ENCODE results near the gene SELENOK.
A peak's percentile ranks its signal among the peaks of the same experiment; 100 is the strongest.
"Not testable (repeated sequence)": the region's sequence is repeated elsewhere in the genome, so short reads cannot be mapped to it uniquely, and the experiment has no call there.

The SELENOK gene

GRCh38 chr3:53938645-53939044 lies 47.0 kb upstream of the SELENOK start:
- peak; percentile 80 for TF ChIP-seq CTCF (IDR thresholded peaks at IDR 0.05; ENCODE audit: insufficient read depth, low read length, poor library complexity, severe bottlenecking)
- peak; percentile 3 for DNase-seq (ENCODE audit: extremely low read depth, insufficient read length)
- no peaks in the 10 kb centered on the region for H3K36me3 ChIP-seq (ENCODE audit: control insufficient read depth, insufficient read depth, low read length)
- no peak overlapping the region for H3K4me3 ChIP-seq (replicated peaks; ENCODE audit: low read depth, low read length)
- H3K27me3 ChIP-seq (replicated peaks; ENCODE audit: control insufficient read depth, insufficient read depth, low read length) = no peaks in the 10 kb centered on the region; the same call in 1 of the 2 replicates

GRCh38 chr3:53936347-53936746 lies 44.7 kb upstream of the SELENOK start:
- Histone ChIP-seq H3K27me3 (replicated peaks; ENCODE audit: control insufficient read depth, insufficient read depth, low read length) (no peaks in the 10 kb centered on the region), H3K4me3 (replicated peaks; ENCODE audit: low read depth, low read length) (no peak overlapping the region), H3K36me3 (ENCODE audit: control insufficient read depth, insufficient read depth, low read length) (no peaks in the 10 kb centered on the region)
- no peak for TF ChIP-seq CTCF (IDR thresholded peaks at IDR 0.05; ENCODE audit: insufficient read depth, low read length, poor library complexity, severe bottlenecking)
- DNase-seq (ENCODE audit: extremely low read depth, insufficient read length) = no peak

- TF ChIP-seq CTCF (IDR thresholded peaks at IDR 0.05; ENCODE audit: insufficient read depth, low read length, poor library complexity, severe bottlenecking) = no peak
- Histone ChIP-seq H3K27me3 (replicated peaks; ENCODE audit: control insufficient read depth, insufficient read depth, low read length) (no peaks in the 10 kb centered on the region), H3K36me3 (ENCODE audit: control insufficient read depth, insufficient read depth, low read length) (no peaks in the 10 kb centered on the region), H3K4me3 (replicated peaks; ENCODE audit: low read depth, low read length) (no peak overlapping the region)
- DNase-seq (ENCODE audit: extremely low read depth, insufficient read length) = no peak
These were observed 43.7 kb upstream of the SELENOK start for GRCh38 chr3:53935283-53935901.

GRCh38 chr3:53927208-53927872 lies 35.7 kb upstream of the SELENOK start:
- H3K27me3 ChIP-seq (replicated peaks; ENCODE audit: control insufficient read depth, insufficient read depth, low read length); DNase-seq (ENCODE audit: extremely low read depth, insufficient read length); H3K4me3 ChIP-seq (replicated peaks; ENCODE audit: low read depth, low read length); H3K36me3 ChIP-seq (ENCODE audit: control insufficient read depth, insufficient read depth, low read length): not testable (repeated sequence)

- DNase-seq (ENCODE audit: extremely low read depth, insufficient read length) = no peak
- TF ChIP-seq CTCF (IDR thresholded peaks at IDR 0.05; ENCODE audit: insufficient read depth, low read length, poor library complexity, severe bottlenecking) = peak; percentile 61
- no peaks in the 10 kb centered on the region for H3K36me3 ChIP-seq (ENCODE audit: control insufficient read depth, insufficient read depth, low read length)
- no peak overlapping the region for H3K4me3 ChIP-seq (replicated peaks; ENCODE audit: low read depth, low read length)
- H3K27me3 ChIP-seq (replicated peaks; ENCODE audit: control insufficient read depth, insufficient read depth, low read length) = no peaks in the 10 kb centered on the region
These were observed 29.6 kb upstream of the SELENOK start for GRCh38 chr3:53921296-53921695.

- no peaks in the 10 kb centered on the region for H3K36me3 ChIP-seq (ENCODE audit: control insufficient read depth, insufficient read depth, low read length)
- no peak for DNase-seq (ENCODE audit: extremely low read depth, insufficient read length)
- no peak overlapping the region for H3K4me3 ChIP-seq (replicated peaks; ENCODE audit: low read depth, low read length)
- H3K27me3 ChIP-seq (replicated peaks; ENCODE audit: control insufficient read depth, insufficient read depth, low read length) = no peaks in the 10 kb centered on the region
- no peak for TF ChIP-seq CTCF (IDR thresholded peaks at IDR 0.05; ENCODE audit: insufficient read depth, low read length, poor library complexity, severe bottlenecking)
These were observed 28.1 kb upstream of the SELENOK start for GRCh38 chr3:53919741-53920140.

Measured in GM06990 (cell line).